Measurements from ENCODE around the gene ZYG11B. TPM values are rescaled to one million over a fixed set of nuclear protein-coding genes. Genes with fewer than 3 reads are reported as not detected.

The ZYG11B gene
- total and polyA plus RNA-seq, 9 of the 15 experiments (the other 6 are each of a cell fraction or from before 2014, with no cell fraction given) = 4.9 to 22.2 (median 12.2) TPM

- Histone ChIP-seq H3K4me3 (no peak overlapping the region), H4K20me1 (replicated peaks; ENCODE audit: control insufficient read depth, insufficient read depth, low read length) (0 out of 2 replicates have a peak, but pooled peaks cover 4% of the 10 kb centered on the region), H2AFZ (ENCODE audit: low read depth, low read length) (no peak overlapping the region), H3K9ac (ENCODE audit: insufficient read depth in 1 of 2, low read depth in 2 of 2, low read length in 2 of 2) (no peak overlapping the region), H3K79me2 (ENCODE audit: control insufficient read depth, insufficient read depth, low read length) (peaks cover 2% of the 10 kb centered on the region; the same call in 1 of the 3 replicates), H3K9me1 (ENCODE audit: control insufficient read depth, insufficient read depth, low read length) (no peaks in the 10 kb centered on the region), H3K4me2 (ENCODE audit: insufficient read depth, low read length) (no peak overlapping the region), H3K4me1 (replicated peaks in 1 of 2; ENCODE audit: control insufficient read depth in 2 of 2, insufficient read depth in 2 of 2, low read length in 2 of 2) (no peaks in the 10 kb centered on the region; a peak in 1 of 5 replicates), H3K36me3 (ENCODE audit: control insufficient read depth, insufficient read depth, low read length) (peaks cover 41% of the 10 kb centered on the region), H3K27me3 (ENCODE audit: control insufficient read depth in 2 of 2, insufficient read depth in 2 of 2, low read length in 2 of 2) (no peaks in the 10 kb centered on the region; a peak in 1 of 5 replicates), H3K9me3 (replicated peaks; ENCODE audit: control insufficient read depth, insufficient read depth, low read depth, low read length) (no peaks in the 10 kb centered on the region), H3K27ac (ENCODE audit: extremely low read depth, low read depth, low read length) (no peak overlapping the region)
- no TSS peak for BruUV-seq (replicated peaks)
- in situ Hi-C loops (cut with MboI) = loop anchor here (10.0 to 25.0 kb wide), 2 partner anchors 279 to 546 kb away; partner anchors contain the start of genes ORC1, PRPF38A and ZFYVE9
- intact Hi-C loops (cut with micrococcal nuclease) = loop anchor here (5.0 kb wide), 1 partner anchor 281 kb away; the partner anchor contains the start of genes ORC1 and PRPF38A
- POLR2A ChIA-PET = interaction anchor here (0.6 to 1.6 kb wide), 3 partner anchors 8 to 498 kb away, joined by 3 to 7 read pairs (median 3); no protein-coding TSS in a partner anchor
- CTCF ChIA-PET (ENCODE audit: low intra/inter-chr PET ratio) = no interaction called here
- ATAC-seq (no peak), DNase-seq (ENCODE audit: extremely low read depth in 1 of 4, low spot score in 3 of 4) (no peak), FAIRE-seq (no peak)
- WGBS (ENCODE audit: insufficient coverage, low coverage, missing lambda C conversion rate) = 66% methylated on average over 4 of the region's 4 CpGs
- TF ChIP-seq KDM1A (IDR thresholded peaks at IDR 0.05) (peak; percentile 47 to 53; a peak in 2 of 4 replicates), MLX (CRISPR knock-in tag; conservative IDR thresholded peaks at IDR 0.05) (no peak), ZNF121 (CRISPR knock-in tag; conservative IDR thresholded peaks at IDR 0.05) (no peak), MCM7 (IDR thresholded peaks at IDR 0.05) (no peak), ZNF146 (CRISPR knock-in tag; IDR thresholded peaks at IDR 0.05; ENCODE audit: unreplicated experiment) (peak; percentile 93), ZNF766 (CRISPR knock-in tag; conservative IDR thresholded peaks at IDR 0.05) (no peak), FUS (optimal IDR thresholded peaks at IDR 0.05; ENCODE audit: low read depth, low read length) (no peak), TOE1 (IDR thresholded peaks at IDR 0.05; ENCODE audit: borderline replicate concordance) (no peak), TOE1 (CRISPR knock-in tag; IDR thresholded peaks at IDR 0.05; ENCODE audit: borderline replicate concordance, low read depth) (no peak), SP1 (CRISPR knock-in tag; IDR thresholded peaks at IDR 0.05) (no peak), POLR2A (conservative IDR thresholded peaks at IDR 0.05) (peak; percentile 45; the same call in 1 of the 2 replicates), E2F8 (IDR thresholded peaks at IDR 0.05; ENCODE audit: low read depth, partially characterized antibody) (peak; percentile 19)
- TF ChIP-seq, protein P1, sequence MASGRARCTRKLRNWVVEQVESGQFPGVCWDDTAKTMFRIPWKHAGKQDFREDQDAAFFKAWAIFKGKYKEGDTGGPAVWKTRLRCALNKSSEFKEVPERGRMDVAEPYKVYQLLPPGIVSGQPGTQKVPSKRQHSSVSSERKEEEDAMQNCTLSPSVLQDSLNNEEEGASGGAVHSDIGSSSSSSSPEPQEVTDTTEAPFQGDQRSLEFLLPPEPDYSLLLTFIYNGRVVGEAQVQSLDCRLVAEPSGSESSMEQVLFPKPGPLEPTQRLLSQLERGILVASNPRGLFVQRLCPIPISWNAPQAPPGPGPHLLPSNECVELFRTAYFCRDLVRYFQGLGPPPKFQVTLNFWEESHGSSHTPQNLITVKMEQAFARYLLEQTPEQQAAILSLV (tag; IDR thresholded peaks at IDR 0.05) = no peak
- TF ChIP-seq, protein P2, sequence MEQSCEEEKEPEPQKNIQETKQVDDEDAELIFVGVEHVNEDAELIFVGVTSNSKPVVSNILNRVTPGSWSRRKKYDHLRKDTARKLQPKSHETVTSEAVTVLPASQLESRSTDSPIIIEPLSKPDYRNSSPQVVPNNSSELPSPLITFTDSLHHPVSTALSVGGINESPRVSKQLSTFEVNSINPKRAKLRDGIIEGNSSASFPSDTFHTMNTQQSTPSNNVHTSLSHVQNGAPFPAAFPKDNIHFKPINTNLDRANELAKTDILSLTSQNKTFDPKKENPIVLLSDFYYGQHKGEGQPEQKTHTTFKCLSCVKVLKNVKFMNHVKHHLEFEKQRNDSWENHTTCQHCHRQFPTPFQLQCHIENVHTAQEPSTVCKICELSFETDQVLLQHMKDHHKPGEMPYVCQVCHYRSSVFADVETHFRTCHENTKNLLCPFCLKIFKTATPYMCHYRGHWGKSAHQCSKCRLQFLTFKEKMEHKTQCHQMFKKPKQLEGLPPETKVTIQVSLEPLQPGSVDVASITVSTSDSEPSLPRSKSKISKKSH (CRISPR knock-in tag; IDR thresholded peaks at IDR 0.05) = no peak
Observed at GRCh38 chr1:52683367-52683940, 42.8 kb upstream of the ZYG11B start.

Data from K562 (cell line).